ENCODE data around the gene SYNGR2. TPM values are rescaled to one million over a fixed set of nuclear protein-coding genes. Genes with fewer than 3 reads are reported as not detected.

SYNGR2 gene
- total and polyA plus RNA-seq, 2 experiments from 2014 or later = 46.9 to 61.6 TPM

GRCh38 chr17:78128551-78129350 is 39.6 kb upstream of the SYNGR2 start, which contains the start of gene TMC6:
TSS of gene TMC6 (minus strand) at chr17:78128755. CDS start at chr17:78126832, 1,923 bp downstream.
- Histone ChIP-seq H3K4me3 (peak within 1 kb of the TSS; percentile 95), H2AFZ (peak within 1 kb of the TSS; percentile 84; the same call in 1 of the 2 replicates), H3K4me1 (ENCODE audit: insufficient read depth) (peaks cover 34% of the 10 kb centered on the region), H4K20me1 (replicated peaks; ENCODE audit: insufficient read depth) (no peaks in the 10 kb centered on the region), H3K9me2 (ENCODE audit: insufficient read depth) (no peaks in the 10 kb centered on the region), H3F3A (replicated peaks; ENCODE audit: low read depth) (peaks cover 10% of the 10 kb centered on the region; the same call in 1 of the 2 replicates), H3K27me3 (ENCODE audit: insufficient read depth) (peaks cover 19% of the 10 kb centered on the region), H3K4me2 (peak within 1 kb of the TSS; percentile 99), H3K79me2 (replicated peaks; ENCODE audit: insufficient read depth) (0 out of 2 replicates have a peak, but pooled peaks cover 5% of the 10 kb centered on the region), H3K27ac (ENCODE audit: low read depth) (peak within 1 kb of the TSS; percentile 69; the same call in 1 of the 2 replicates), H3K36me3 (ENCODE audit: insufficient read depth) (no peaks in the 10 kb centered on the region)
- peak; percentile 68 for ATAC-seq
- Mint-ChIP-seq H3K4me3 (peak within 1 kb of the TSS; percentile 80), H3K27me3 (ENCODE audit: insufficient read depth, low read depth, poor library complexity) (peaks cover 30% of the 10 kb centered on the region), H3K4me1 (peaks cover 21% of the 10 kb centered on the region), H3K9me3 (no peaks in the 10 kb centered on the region), H3K27ac (0 out of 2 replicates have a peak within 1 kb of the TSS, but pooled peaks have one; percentile 8), H3K36me3 (ENCODE audit: low read depth) (peaks cover 5% of the 10 kb centered on the region)
- TF ChIP-seq POLR2AphosphoS5 (IDR thresholded peaks at IDR 0.05; ENCODE audit: low read depth) (peak; percentile 69), ETS1 (IDR thresholded peaks at IDR 0.05) (no peak)
- DNase-seq (ENCODE audit: low spot score) = peak; percentile 88

- Histone ChIP-seq H3K4me1 (ENCODE audit: insufficient read depth) (peaks cover 34% of the 10 kb centered on the region), H3K4me3 (peak overlapping the region; percentile 95), H4K20me1 (replicated peaks; ENCODE audit: insufficient read depth) (no peaks in the 10 kb centered on the region), H3K36me3 (ENCODE audit: insufficient read depth) (no peaks in the 10 kb centered on the region), H2AFZ (no peak overlapping the region), H3K4me2 (peak overlapping the region; percentile 90), H3K9me2 (ENCODE audit: insufficient read depth) (no peaks in the 10 kb centered on the region), H3K27ac (ENCODE audit: low read depth) (no peak overlapping the region), H3K27me3 (ENCODE audit: insufficient read depth) (peaks cover 22% of the 10 kb centered on the region), H3F3A (replicated peaks; ENCODE audit: low read depth) (peaks cover 10% of the 10 kb centered on the region; the same call in 1 of the 2 replicates), H3K79me2 (replicated peaks; ENCODE audit: insufficient read depth) (0 out of 2 replicates have a peak, but pooled peaks cover 5% of the 10 kb centered on the region)
- ATAC-seq (no peak), DNase-seq (ENCODE audit: low spot score) (no peak)
- peaks cover 24% of the 10 kb centered on the region for H3K4me1 Mint-ChIP-seq
- no peaks in the 10 kb centered on the region for H3K9me3 Mint-ChIP-seq
- H3K4me3 Mint-ChIP-seq = peak overlapping the region; percentile 78
- TF ChIP-seq POLR2AphosphoS5 (IDR thresholded peaks at IDR 0.05; ENCODE audit: low read depth) = no peak
- H3K27me3 Mint-ChIP-seq (ENCODE audit: insufficient read depth, low read depth, poor library complexity) = peaks cover 35% of the 10 kb centered on the region
- peaks cover 2% of the 10 kb centered on the region; the same call in 1 of the 3 replicates for H3K36me3 Mint-ChIP-seq (ENCODE audit: low read depth)
- no peak overlapping the region for H3K27ac Mint-ChIP-seq
Measured at GRCh38 chr17:78129351-78130089, 38.9 kb upstream of the SYNGR2 start.

GRCh38 chr17:78130090-78130436 is 38.3 kb upstream of the SYNGR2 start:
- Histone ChIP-seq H4K20me1 (replicated peaks; ENCODE audit: insufficient read depth) (no peaks in the 10 kb centered on the region), H2AFZ (no peak overlapping the region), H3K9me2 (ENCODE audit: insufficient read depth) (no peaks in the 10 kb centered on the region), H3K27ac (ENCODE audit: low read depth) (no peak overlapping the region), H3K4me3 (peak overlapping the region; percentile 63; the same call in 1 of the 2 replicates), H3K4me1 (ENCODE audit: insufficient read depth) (peaks cover 34% of the 10 kb centered on the region), H3K79me2 (replicated peaks; ENCODE audit: insufficient read depth) (0 out of 2 replicates have a peak, but pooled peaks cover 5% of the 10 kb centered on the region), H3K4me2 (peak overlapping the region; percentile 29; the same call in 1 of the 2 replicates), H3F3A (replicated peaks; ENCODE audit: low read depth) (peaks cover 10% of the 10 kb centered on the region; the same call in 1 of the 2 replicates), H3K27me3 (ENCODE audit: insufficient read depth) (peaks cover 22% of the 10 kb centered on the region), H3K36me3 (ENCODE audit: insufficient read depth) (no peaks in the 10 kb centered on the region)
- no peak overlapping the region; the same call in 2 of the 3 replicates for H3K4me3 Mint-ChIP-seq
- peaks cover 24% of the 10 kb centered on the region for H3K4me1 Mint-ChIP-seq
- H3K27me3 Mint-ChIP-seq (ENCODE audit: insufficient read depth, low read depth, poor library complexity) = peaks cover 35% of the 10 kb centered on the region
- H3K27ac Mint-ChIP-seq = no peak overlapping the region
- H3K9me3 Mint-ChIP-seq = no peaks in the 10 kb centered on the region
- DNase-seq (ENCODE audit: low spot score) (no peak), ATAC-seq (no peak)
- peaks cover 2% of the 10 kb centered on the region; the same call in 1 of the 3 replicates for H3K36me3 Mint-ChIP-seq (ENCODE audit: low read depth)
- no peak for TF ChIP-seq POLR2AphosphoS5 (IDR thresholded peaks at IDR 0.05; ENCODE audit: low read depth)
- no peak for TF ChIP-seq ZNF462 (CRISPR knock-in tag; IDR thresholded peaks at IDR 0.05)
- TF ChIP-seq JUNB (IDR thresholded peaks at IDR 0.05; ENCODE audit: unreplicated experiment) = no peak
- TF ChIP-seq ZNF331 (CRISPR knock-in tag; IDR thresholded peaks at IDR 0.05; ENCODE audit: low read depth) = no peak
- no peak for TF ChIP-seq CREB1 (CRISPR knock-in tag; IDR thresholded peaks at IDR 0.05; ENCODE audit: low read depth)
